Adipose tissue (tissue), 3 donors: ENCODE results near the gene NLN. TPM values are rescaled to one million over a fixed set of nuclear protein-coding genes. Genes with fewer than 3 reads are reported as not detected.
"Not testable (repeated sequence)": the region's sequence is repeated elsewhere in the genome, so short reads cannot be mapped to it uniquely, and the experiment has no call there.

Experiments used
- H3K27ac ChIP-seq: one replicate; pipeline ENCODE4 v1.5.1; 2013; ENCODE audit warnings: low read depth, low read length
- WGBS, 3 donors: extraction: QIAGEN DNeasy Blood & Tissue Kit; methylation state at CpG; one replicate each; pipeline ENCODE4 v1.1.7; 2013; 5-methylcytosine and 5-hydroxymethylcytosine counted together
- polyA plus RNA-seq, 3 donors: library from polyadenylated mRNA; stranded (reverse); fragments of 200-250 nt; gene quantifications; one replicate each; pipeline ENCODE4 v1.2.3, GENCODE V29; 2013
- donor health status: healthy with polysubstance abuse.
- donor health status: Bipolar disorder and iron deficiency.
- donor health status: healthy.

The NLN gene
- polyA plus RNA-seq, 3 donors: 4.5 to 5.8 (median 5.1) TPM

DNA sequence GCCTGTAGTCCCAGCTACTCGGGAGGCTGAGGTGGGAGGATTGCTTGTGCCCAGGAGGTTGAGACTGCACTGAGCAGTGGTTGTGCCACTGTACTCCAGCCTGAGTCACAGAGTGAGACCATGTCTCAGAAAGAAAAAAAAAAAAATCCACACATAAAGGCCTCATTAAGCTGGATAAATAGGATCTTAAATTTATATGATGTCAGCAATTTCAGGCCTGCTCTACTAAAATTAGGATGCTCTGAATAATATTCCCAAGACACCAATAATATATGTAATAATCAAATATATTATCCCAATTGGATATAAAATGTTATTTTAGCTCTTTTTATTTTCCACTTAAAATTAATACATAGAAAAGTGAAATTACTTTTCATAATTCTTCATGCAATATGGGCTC, 43.6 kb downstream of the NLN start:
- no peak overlapping the region for H3K27ac ChIP-seq
- WGBS, 3 donors: 89 to 100% (median 98%) methylated on average over 1 of the region's 1 CpG

DNA sequence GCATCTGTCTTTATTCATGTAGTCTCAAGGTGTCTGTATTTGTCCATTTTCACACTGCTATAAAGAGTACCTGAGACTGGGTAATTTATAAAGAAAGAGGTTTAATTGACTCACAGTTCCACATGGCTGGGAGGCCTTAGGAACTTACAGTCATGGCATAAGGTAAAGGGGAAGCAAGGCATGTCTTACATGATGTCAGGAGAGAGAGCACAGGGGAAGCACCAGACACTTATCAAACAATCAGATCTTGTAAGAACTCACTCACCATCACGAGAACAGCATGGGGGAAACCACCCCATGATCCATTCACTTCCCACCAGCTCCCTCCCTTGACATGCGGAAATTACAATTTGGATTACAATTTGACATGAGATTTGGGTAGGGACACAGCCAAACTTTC, 44.2 kb downstream of the NLN start:
- 76 to 97% (median 89%) methylated on average over 2 of the region's 2 CpGs for WGBS, 3 donors
- no peak overlapping the region for H3K27ac ChIP-seq

- WGBS, 3 donors: 91 to 97% (median 92%) methylated on average over 2 of the region's 2 CpGs
- no peak overlapping the region for H3K27ac ChIP-seq
Observed at GRCh38 chr5:65766781-65767180, 44.8 kb downstream of the NLN start.

- no peak overlapping the region for H3K27ac ChIP-seq
- 91 to 100% (median 96%) methylated on average over 1 of the region's 1 CpG for WGBS, 3 donors
Observed at GRCh38 chr5:65767565-65767964, 45.6 kb downstream of the NLN start.

- H3K27ac ChIP-seq: no peak overlapping the region
- 95 to 97% (median 97%) methylated on average over 7 of the region's 7 CpGs for WGBS, 3 donors
Observed at GRCh38 chr5:65768723-65769346, 46.8 kb downstream of the NLN start.

DNA sequence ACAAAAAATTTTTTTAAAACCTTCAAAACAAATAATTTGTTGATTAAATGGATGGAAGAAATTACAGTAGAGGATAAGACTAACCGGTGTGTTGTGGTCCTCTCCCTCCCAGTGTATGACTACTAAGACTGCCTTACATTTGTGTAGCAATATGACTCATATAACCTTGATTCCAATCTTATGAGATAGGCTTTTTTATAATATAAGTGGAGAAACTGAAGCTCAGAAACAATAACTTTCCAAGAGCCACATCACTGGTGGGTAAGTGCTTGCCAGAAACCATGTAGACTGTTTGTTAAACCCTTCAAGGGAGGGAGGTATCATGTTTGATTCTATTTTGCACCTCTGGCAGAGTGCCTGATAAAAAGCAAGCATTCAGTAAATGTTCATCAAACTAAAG, 47.5 kb downstream of the NLN start:
- H3K27ac ChIP-seq: no peak overlapping the region
- WGBS, 3 donors: 3 to 81% (median 32%) methylated on average over 1 of the region's 1 CpG

GRCh38 chr5:65771266-65771665, 49.3 kb downstream of the NLN start:
- WGBS, 3 donors: 93 to 97% (median 93%) methylated on average over 2 of the region's 2 CpGs
- H3K27ac ChIP-seq: no peak overlapping the region

DNA sequence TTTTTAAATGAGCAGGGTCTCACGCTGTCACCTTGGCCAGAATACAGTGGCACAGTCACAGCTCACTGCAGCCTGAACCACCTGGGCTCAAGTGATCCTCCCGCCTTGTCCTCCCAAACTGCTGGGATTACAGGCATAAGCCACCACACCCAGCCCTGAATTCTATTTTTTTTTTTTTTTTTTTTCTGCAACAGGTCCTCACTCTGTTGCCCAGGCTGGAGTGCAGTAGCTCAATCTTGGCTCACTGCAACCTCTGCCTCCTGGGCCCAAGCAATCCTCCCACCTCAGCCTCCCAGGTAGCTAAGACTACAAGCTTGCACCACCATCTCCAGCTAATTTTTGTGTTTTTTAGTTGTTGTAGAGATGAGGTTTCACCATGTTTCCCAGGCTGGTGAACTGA, 51.0 kb downstream of the NLN start:
- not testable (repeated sequence) for H3K27ac ChIP-seq
- 95 to 100% (median 97%) methylated on average over 2 of the region's 2 CpGs for WGBS, 3 donors

GRCh38 chr5:65774346-65774745, 52.3 kb downstream of the NLN start:
- H3K27ac ChIP-seq: no peak overlapping the region

DNA sequence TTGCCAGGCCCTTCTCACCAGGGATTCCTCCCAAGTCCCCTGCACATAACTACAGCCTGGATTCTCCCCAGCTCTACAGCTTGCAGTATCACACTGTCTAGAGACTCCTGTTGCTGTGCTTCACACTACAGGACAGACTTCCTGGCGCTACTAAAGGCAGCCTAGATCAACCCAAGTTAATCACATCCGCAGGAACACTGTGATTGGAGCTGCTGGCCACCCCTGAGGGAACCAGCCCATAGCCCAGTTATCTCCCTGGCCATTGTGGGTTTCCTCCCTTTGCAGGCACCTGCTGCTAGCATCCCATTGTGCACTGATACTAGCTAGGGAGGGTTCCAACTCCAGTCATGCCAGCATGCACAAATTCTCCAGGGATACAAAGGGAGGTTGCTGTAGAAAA, 53.5 kb downstream of the NLN start:
- H3K27ac ChIP-seq: no peak overlapping the region
- 89 to 93% (median 93%) methylated on average over 2 of the region's 2 CpGs for WGBS, 3 donors

DNA sequence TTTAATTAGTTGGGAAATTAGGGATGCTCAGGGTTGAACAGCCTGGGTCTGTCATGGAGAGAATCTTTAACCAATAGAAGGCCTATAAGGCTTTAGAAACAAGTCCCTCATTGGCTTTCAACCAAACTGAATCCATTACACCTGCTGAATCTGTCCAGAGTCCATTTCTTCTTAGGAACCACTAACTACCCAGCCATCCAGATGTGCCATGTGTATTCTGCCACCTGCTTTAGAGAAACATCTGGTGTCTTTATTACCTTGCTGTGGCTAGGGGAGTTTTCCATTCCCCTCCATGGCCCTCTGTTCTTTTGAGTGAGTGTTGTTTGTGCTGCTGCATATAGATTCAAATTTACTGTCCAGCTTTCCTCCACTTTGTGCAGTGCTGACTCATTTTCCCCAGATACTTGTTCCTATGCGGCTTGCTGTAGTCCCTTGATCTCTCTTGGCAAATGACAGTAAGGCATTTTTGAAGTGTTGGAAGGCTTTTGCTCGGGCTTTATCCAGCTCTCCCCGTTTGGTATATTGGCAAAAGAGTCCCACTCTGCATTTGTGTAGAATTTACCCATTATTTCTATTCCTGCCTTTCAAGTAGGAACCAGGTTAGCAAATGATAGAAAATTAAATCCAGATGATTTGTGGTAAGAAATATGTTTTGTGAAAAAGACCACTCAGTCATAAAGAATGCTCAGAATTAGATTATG, 54.6 kb downstream of the NLN start:
- 77 to 93% (median 83%) methylated on average over 3 of the region's 3 CpGs for WGBS, 3 donors

GRCh38 chr5:65778126-65778525, 56.1 kb downstream of the NLN start:
- 53% methylated on average over 1 of the region's 1 CpG for WGBS, 3 donors
- no peak overlapping the region for H3K27ac ChIP-seq

More for the DNA sequence above, 54.6 kb downstream of the NLN start:
- no peak overlapping the region for H3K27ac ChIP-seq

DNA sequence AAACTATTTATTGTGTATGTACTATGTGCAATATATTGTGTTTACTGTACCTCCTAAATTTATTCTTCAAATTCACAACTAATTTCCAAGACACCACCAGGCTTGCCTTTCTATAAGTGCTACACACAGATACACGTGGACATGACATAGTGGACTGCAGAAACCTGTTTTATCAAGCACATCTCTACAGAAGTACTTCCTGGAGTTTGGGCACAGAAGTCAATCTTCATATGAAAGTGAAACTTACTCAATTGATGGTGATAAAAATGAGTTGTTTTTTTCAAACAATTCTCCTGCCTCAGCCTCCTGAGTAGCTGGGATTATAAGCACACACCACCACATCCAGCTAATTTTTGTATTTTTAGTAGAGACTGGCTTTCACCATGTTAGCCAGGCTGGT, 57.6 kb downstream of the NLN start:
- no peak overlapping the region for H3K27ac ChIP-seq
- WGBS, 3 donors: 51 to 78% (median 54%) methylated on average over 1 of the region's 1 CpG

DNA sequence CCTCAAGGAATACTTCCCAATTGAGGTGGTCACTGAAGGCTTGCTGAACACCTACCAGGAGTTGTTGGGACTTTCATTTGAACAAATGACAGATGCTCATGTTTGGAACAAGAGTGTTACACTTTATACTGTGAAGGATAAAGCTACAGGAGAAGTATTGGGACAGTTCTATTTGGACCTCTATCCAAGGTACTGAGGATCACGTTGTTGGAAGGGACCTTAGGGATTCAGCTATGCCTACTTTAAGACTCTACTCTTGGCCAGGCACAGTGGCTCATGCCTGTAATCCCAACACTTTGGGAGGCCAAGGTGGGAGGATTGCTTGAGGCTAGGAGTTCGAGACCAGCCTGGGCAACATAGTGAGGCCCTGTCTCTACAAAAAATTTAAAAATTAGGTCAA, 66.3 kb downstream of the NLN start:
- WGBS, 3 donors: 89 to 97% (median 95%) methylated on average over 2 of the region's 2 CpGs
- H3K27ac ChIP-seq: not testable (repeated sequence)

DNA sequence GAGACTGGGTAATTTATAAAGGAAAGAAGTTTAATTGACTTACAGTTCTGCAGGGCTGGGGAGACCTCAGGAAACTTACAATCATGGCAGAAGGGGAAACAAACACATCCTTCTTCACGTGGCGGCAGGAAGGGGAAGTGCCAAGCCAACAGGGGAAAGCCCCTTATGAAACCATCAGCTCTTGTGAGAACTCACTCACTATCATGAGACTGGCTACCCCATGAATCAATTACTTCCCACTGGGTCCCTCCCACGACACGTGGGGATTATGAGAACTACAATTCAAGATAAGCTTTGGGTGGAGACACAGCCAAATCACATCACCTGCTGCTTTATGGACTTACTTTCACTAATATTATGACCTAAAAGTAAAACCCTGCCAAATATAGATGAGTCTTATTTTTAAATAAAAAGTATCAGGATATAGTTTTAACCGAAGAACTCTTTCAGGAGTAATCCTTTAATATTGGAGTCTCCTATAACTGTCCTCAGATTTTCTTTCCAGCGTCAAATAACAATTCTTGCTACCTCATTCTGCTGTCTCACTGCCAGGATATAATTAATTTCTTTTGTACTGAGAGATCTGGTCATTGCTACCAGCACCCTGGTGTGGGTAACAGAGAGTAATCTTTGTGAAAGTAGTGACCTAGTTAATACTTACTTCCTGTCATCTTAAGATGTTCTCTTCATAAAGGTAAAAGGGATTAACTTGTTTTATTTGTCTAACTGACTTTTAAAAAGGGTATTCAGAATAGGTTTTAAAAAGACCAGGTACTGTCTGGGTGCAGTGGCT, 68.6 kb downstream of the NLN start:
- no peak overlapping the region for H3K27ac ChIP-seq
- WGBS, 3 donors: 53 to 82% (median 63%) methylated on average over 6 of the region's 6 CpGs

GRCh38 chr5:65791712-65792673, 70.0 kb downstream of the NLN start:
- no peak overlapping the region for H3K27ac ChIP-seq
- WGBS, 3 donors: 86 to 92% (median 90%) methylated on average over 17 of the region's 17 CpGs

GRCh38 chr5:65796269-65796668, 74.3 kb downstream of the NLN start:
- no peak overlapping the region for H3K27ac ChIP-seq
- 92 to 93% (median 92%) methylated on average over 1 of the region's 1 CpG for WGBS, 3 donors

- 89 to 94% (median 91%) methylated on average over 8 of the region's 8 CpGs for WGBS, 3 donors
- no peak overlapping the region for H3K27ac ChIP-seq
Observed at GRCh38 chr5:65796751-65797316, 74.8 kb downstream of the NLN start.
